HG03460 (cell line): ENCODE measurements around the gene MAP3K7CL.
"Not testable (repeated sequence)": the region's sequence is repeated elsewhere in the genome, so short reads cannot be mapped to it uniquely, and the experiment has no call there.

Experiments used
- ATAC-seq: cut with Tn5 transposase; IDR thresholded peaks from one replicate; pipeline ENCODE4 v1.9.1; 2021; ENCODE audit not compliant: unreplicated experiment

MAP3K7CL gene

GRCh38 chr21:29133241-29133640, 2.8 kb downstream of the MAP3K7CL start:
- no peak for ATAC-seq

GRCh38 chr21:29133796-29134195, 3.4 kb downstream of the MAP3K7CL start:
- ATAC-seq: no peak

- no peak for ATAC-seq
These were observed 5.0 kb downstream of the MAP3K7CL start for GRCh38 chr21:29135481-29135880.

- no peak for ATAC-seq
These were observed 5.6 kb downstream of the MAP3K7CL start for GRCh38 chr21:29136033-29136432.

- ATAC-seq: no peak
These were observed 14.4 kb downstream of the MAP3K7CL start for GRCh38 chr21:29144736-29145353.

GRCh38 chr21:29145354-29145782, 14.9 kb downstream of the MAP3K7CL start:
- ATAC-seq: no peak

- ATAC-seq: no peak
These were observed 15.5 kb downstream of the MAP3K7CL start for GRCh38 chr21:29145852-29146453.

GRCh38 chr21:29146726-29147125, 16.3 kb downstream of the MAP3K7CL start:
- ATAC-seq: no peak

- ATAC-seq: peak; percentile 55
These were observed 18.1 kb downstream of the MAP3K7CL start for GRCh38 chr21:29148530-29148929.

- ATAC-seq: no peak
These were observed 19.5 kb downstream of the MAP3K7CL start for GRCh38 chr21:29149808-29150425.

- ATAC-seq: no peak
These were observed 21.5 kb downstream of the MAP3K7CL start for GRCh38 chr21:29151931-29152330.

GRCh38 chr21:29152916-29153315, 22.5 kb downstream of the MAP3K7CL start:
- no peak for ATAC-seq

- no peak for ATAC-seq
These were observed 23.8 kb downstream of the MAP3K7CL start for GRCh38 chr21:29154270-29154669.

GRCh38 chr21:29155118-29155932, 24.9 kb downstream of the MAP3K7CL start:
- ATAC-seq: no peak

- no peak for ATAC-seq
These were observed 25.5 kb downstream of the MAP3K7CL start for GRCh38 chr21:29155933-29156260.

- ATAC-seq: no peak
These were observed 26.6 kb downstream of the MAP3K7CL start for GRCh38 chr21:29157080-29157479.

GRCh38 chr21:29159842-29160241, 29.4 kb downstream of the MAP3K7CL start:
- ATAC-seq: no peak

GRCh38 chr21:29162825-29163224, 32.4 kb downstream of the MAP3K7CL start:
- ATAC-seq: not testable (repeated sequence)

GRCh38 chr21:29163341-29164115, 33.1 kb downstream of the MAP3K7CL start:
- no peak for ATAC-seq

- no peak for ATAC-seq
These were observed 34.0 kb downstream of the MAP3K7CL start for GRCh38 chr21:29164323-29164942.

GRCh38 chr21:29166323-29166722, 35.9 kb downstream of the MAP3K7CL start:
- no peak for ATAC-seq
